Ascending aorta (tissue), 2 donors: Measurements from ENCODE around the gene ARHGEF19. TPM values are rescaled to one million over a fixed set of nuclear protein-coding genes. Genes with fewer than 3 reads are reported as not detected.

Experiments used
- DNase-seq, 2 donors: peaks; one replicate each; pipeline ENCODE4 v3.0.0-alpha.2; 2019; ENCODE audit warnings: low spot score in 2 of 2
- H3K27ac ChIP-seq, 2 donors: fragments of 200-600 bp; sonication (generic); one replicate each; pipeline ENCODE4 v1.5.1; 2016 to 2017; ENCODE audit warnings: mild to moderate bottlenecking in 1 of 2
- H3K27me3 ChIP-seq: fragments of 200-600 bp; sonication (generic); one replicate; pipeline ENCODE4 v1.5.1; 2017
- H3K36me3 ChIP-seq, 2 donors: fragments of 200-600 bp; sonication (generic); one replicate each; pipeline ENCODE4 v1.5.1; 2016
- H3K4me1 ChIP-seq, 2 donors: fragments of 200-600 bp; sonication (generic); one replicate each; pipeline ENCODE4 v1.5.1; 2016 to 2017; ENCODE audit warnings: mild to moderate bottlenecking in 1 of 2
- H3K4me3 ChIP-seq, 2 donors: fragments of 200-600 bp; sonication (generic); one replicate each; pipeline ENCODE4 v1.5.1; 2016 to 2017; ENCODE audit warnings: mild to moderate bottlenecking in 1 of 2
- H3K9me3 ChIP-seq, 2 donors: fragments of 200-600 bp; sonication (generic); one replicate each; pipeline ENCODE4 v1.5.1; 2016
- CTCF ChIP-seq, 3 experiments: fragments of 200-600 bp in 2 of 3; fragments of 450-650 bp in 1 of 3; sonication (generic) in 2 of 3; IDR thresholded peaks; one replicate each; pipeline ENCODE4 v1.5.1; 2016 to 2019; ENCODE audit warnings: antibody characterized with exemption in 3 of 3, mild to moderate bottlenecking in 1 of 3, moderate library complexity in 1 of 3
- intact Hi-C: fragments of 100-400 bp; cut with DNase I; formaldehyde crosslinking; loops from one replicate; pipeline ENCODE4 v1.15.1; 2023
- total RNA-seq: library from RNA; depleted of rRNA; stranded (reverse); fragments of >200 nt; gene quantifications from one replicate; pipeline ENCODE4 v1.1.0, GENCODE V29; 2016

ARHGEF19 gene
- total RNA-seq, 1 donor from 2014 or later = 1.5 TPM

- Histone ChIP-seq H3K4me3 (no peak overlapping the region), H3K27me3 (peaks cover 12% of the 10 kb centered on the region), H3K27ac (no peak overlapping the region), H3K4me1 (peaks cover 0 to 12% of the 10 kb centered on the region in 2 donors), H3K36me3 (no peaks in the 10 kb centered on the region), H3K9me3 (no peaks in the 10 kb centered on the region)
- no peak for DNase-seq
- intact Hi-C loops = no loop called here
- TF ChIP-seq CTCF (IDR thresholded peaks at IDR 0.05) = no peak
Observed at GRCh38 chr1:16231331-16232315, 19.2 kb upstream of the ARHGEF19 start.

GRCh38 chr1:16230744-16231143 lies 18.3 kb upstream of the ARHGEF19 start:
- peaks cover 0 to 4% of the 10 kb centered on the region in 2 donors for H3K4me1 ChIP-seq
- TF ChIP-seq CTCF (IDR thresholded peaks at IDR 0.05) = no peak
- no peaks in the 10 kb centered on the region for H3K9me3 ChIP-seq
- intact Hi-C loops = no loop called here
- no peak overlapping the region for H3K4me3 ChIP-seq
- no peaks in the 10 kb centered on the region for H3K36me3 ChIP-seq
- no peak overlapping the region for H3K27ac ChIP-seq
- peaks cover 13% of the 10 kb centered on the region for H3K27me3 ChIP-seq
- DNase-seq = no peak

GRCh38 chr1:16229976-16230740 lies 17.7 kb upstream of the ARHGEF19 start:
- intact Hi-C loops = no loop called here
- no peak for TF ChIP-seq CTCF (IDR thresholded peaks at IDR 0.05)
- H3K27me3 ChIP-seq = peaks cover 13% of the 10 kb centered on the region
- no peak overlapping the region for H3K27ac ChIP-seq
- no peak overlapping the region for H3K4me3 ChIP-seq
- H3K36me3 ChIP-seq = no peaks in the 10 kb centered on the region
- H3K4me1 ChIP-seq = peaks cover 0 to 3% of the 10 kb centered on the region in 2 donors
- H3K9me3 ChIP-seq = no peaks in the 10 kb centered on the region
- DNase-seq = no peak

GRCh38 chr1:16226490-16227179 lies 14.2 kb upstream of the ARHGEF19 start:
- no peak for TF ChIP-seq CTCF (IDR thresholded peaks at IDR 0.05)
- Histone ChIP-seq H3K9me3 (no peaks in the 10 kb centered on the region), H3K27me3 (peaks cover 13% of the 10 kb centered on the region), H3K4me1 (peaks cover 0 to 3% of the 10 kb centered on the region in 2 donors), H3K4me3 (peak overlapping the region; percentile 33 to 40), H3K27ac (no peak overlapping the region), H3K36me3 (no peaks in the 10 kb centered on the region)
- intact Hi-C loops = no loop called here
- no peak for DNase-seq

GRCh38 chr1:16226129-16226489 lies 13.7 kb upstream of the ARHGEF19 start:
- TF ChIP-seq CTCF (IDR thresholded peaks at IDR 0.05) = no peak
- intact Hi-C loops = no loop called here

More at GRCh38 chr1:16226129-16226489, 13.7 kb upstream of the ARHGEF19 start:
- H3K4me1 ChIP-seq = peaks cover 0 to 3% of the 10 kb centered on the region in 2 donors
- H3K4me3 ChIP-seq = no peak overlapping the region
- DNase-seq = no peak
- no peak overlapping the region for H3K27ac ChIP-seq
- peaks cover 13% of the 10 kb centered on the region for H3K27me3 ChIP-seq
- H3K9me3 ChIP-seq = no peaks in the 10 kb centered on the region
- H3K36me3 ChIP-seq = no peaks in the 10 kb centered on the region
